Astrocyte of the cerebellum (primary cell): ENCODE measurements around the gene PIGN.

ENCODE experiments used
- DNase-seq: peaks from one replicate; pipeline ENCODE4 v3.0.0-alpha.2; 2011; ENCODE audit warnings: low read depth
- H3K4me3 ChIP-seq: 2 replicates; pipeline ENCODE4 v1.5.1; 2011; ENCODE audit warnings: mild to moderate bottlenecking, low read depth, low read length, moderate library complexity
- CTCF ChIP-seq: IDR thresholded peaks from 2 replicates; pipeline ENCODE4 v1.5.1; 2012; ENCODE audit warnings: low read length, low read depth, moderate library complexity, mild to moderate bottlenecking; ENCODE audit errors: missing control alignments
- in situ Hi-C: cut with HindIII; loops from 2 replicates; pipeline ENCODE4 v1.10.0; 2017; ENCODE audit warnings: low sequenced_read_pairs

Gene PIGN

GRCh38 chr18:62024983-62025382 is 161.9 kb downstream of the PIGN start:
- in situ Hi-C loops, result no loop called here
- TF ChIP-seq CTCF, result no peak
- H3K4me3 ChIP-seq, result no peak overlapping the region
- DNase-seq, result no peak

GRCh38 chr18:62023536-62023935 is 163.3 kb downstream of the PIGN start:
- TF ChIP-seq CTCF, result no peak

DNA sequence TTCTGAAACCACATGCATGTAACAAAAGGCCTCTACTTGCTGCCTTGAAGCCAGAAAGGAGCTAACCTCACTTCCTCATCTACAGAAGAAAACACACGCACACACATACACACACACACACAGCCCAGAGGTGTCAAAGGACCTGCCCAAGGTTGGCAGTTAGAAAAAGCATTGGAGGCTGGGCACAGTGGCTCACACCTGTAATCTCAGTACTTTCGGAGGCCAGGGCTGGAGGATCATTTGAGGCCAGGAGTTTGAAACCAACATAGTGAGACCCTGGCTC is 168.2 kb downstream of the PIGN start:
- no peak for TF ChIP-seq CTCF
- no peak for DNase-seq
- H3K4me3 ChIP-seq, result no peak overlapping the region
- in situ Hi-C loops, result no loop called here

More at GRCh38 chr18:62023536-62023935, 163.3 kb downstream of the PIGN start:
- DNase-seq, result no peak
- H3K4me3 ChIP-seq, result no peak overlapping the region
- in situ Hi-C loops, result no loop called here

GRCh38 chr18:62018034-62018758 is 168.7 kb downstream of the PIGN start:
- DNase-seq, result peak; percentile 72
- no peak overlapping the region for H3K4me3 ChIP-seq
- in situ Hi-C loops, result no loop called here
- TF ChIP-seq CTCF, result no peak

GRCh38 chr18:62017618-62018017 is 169.2 kb downstream of the PIGN start:
- no peak overlapping the region for H3K4me3 ChIP-seq
- no peak for TF ChIP-seq CTCF
- in situ Hi-C loops, result no loop called here
- DNase-seq, result no peak

DNA sequence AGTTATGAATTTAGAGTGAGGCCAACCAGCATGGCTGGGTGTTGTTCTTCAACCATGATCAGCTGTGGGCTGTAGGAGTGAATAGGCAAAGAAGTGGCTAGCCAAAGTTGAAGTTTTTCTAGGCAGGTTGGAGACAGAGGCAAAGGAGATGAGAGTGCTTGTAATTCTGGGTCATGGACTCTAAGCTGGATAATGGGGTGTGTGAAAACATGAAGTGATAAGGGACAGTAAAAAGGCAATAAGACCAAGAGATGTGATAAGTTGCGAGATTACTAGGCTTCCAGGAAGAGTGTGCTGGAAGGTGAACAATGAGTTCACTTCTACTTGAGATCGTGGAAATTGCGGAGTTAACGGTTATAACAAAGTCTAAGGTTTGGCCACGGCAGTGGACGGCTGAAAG is 175.4 kb downstream of the PIGN start:
- in situ Hi-C loops, result no loop called here
- no peak for TF ChIP-seq CTCF
- no peak for DNase-seq
- no peak overlapping the region for H3K4me3 ChIP-seq
